ENCODE measurements around the gene FBXL13.
A peak's percentile ranks its signal among the peaks of the same experiment; 100 is the strongest.
"Not testable (repeated sequence)": the region's sequence is repeated elsewhere in the genome, so short reads cannot be mapped to it uniquely, and the experiment has no call there.

Gene FBXL13

GRCh38 chr7:103079836-103080235, 5.2 kb upstream of the FBXL13 start:
- DNase-seq (ENCODE audit: low read depth): no peak

- not testable (repeated sequence) for DNase-seq (ENCODE audit: low read depth)
Measured at GRCh38 chr7:103078226-103078625, 3.6 kb upstream of the FBXL13 start.

GRCh38 chr7:103077318-103077717, 2.7 kb upstream of the FBXL13 start:
- DNase-seq (ENCODE audit: low read depth): no peak

GRCh38 chr7:103076764-103077163, 2.2 kb upstream of the FBXL13 start:
- no peak for DNase-seq (ENCODE audit: low read depth)

GRCh38 chr7:103075337-103075918, 832 bp upstream of the FBXL13 start:
- peak; percentile 55 for DNase-seq (ENCODE audit: low read depth)

- DNase-seq (ENCODE audit: low read depth): peak; percentile 27
Measured at GRCh38 chr7:103073989-103074518, 542 bp downstream of the FBXL13 start.

GRCh38 chr7:103071000-103071399, 3.6 kb downstream of the FBXL13 start:
- no peak for DNase-seq (ENCODE audit: low read depth)

GRCh38 chr7:103068414-103069403, 5.9 kb downstream of the FBXL13 start:
- DNase-seq (ENCODE audit: low read depth): no peak

GRCh38 chr7:103065667-103066066, 8.9 kb downstream of the FBXL13 start:
- peak; percentile 49 for DNase-seq (ENCODE audit: low read depth)

- DNase-seq (ENCODE audit: low read depth): no peak
Measured at GRCh38 chr7:103063895-103064294, 10.7 kb downstream of the FBXL13 start.

GRCh38 chr7:103059471-103059870, 15.1 kb downstream of the FBXL13 start:
- no peak for DNase-seq (ENCODE audit: low read depth)

- no peak for DNase-seq (ENCODE audit: low read depth)
Measured at GRCh38 chr7:103058122-103058521, 16.5 kb downstream of the FBXL13 start.

GRCh38 chr7:103056006-103056405, 18.6 kb downstream of the FBXL13 start:
- DNase-seq (ENCODE audit: low read depth): not testable (repeated sequence)

- DNase-seq (ENCODE audit: low read depth): no peak
Measured at GRCh38 chr7:103051519-103051918, 23.1 kb downstream of the FBXL13 start.

- DNase-seq (ENCODE audit: low read depth): no peak
Measured at GRCh38 chr7:103048833-103049232, 25.8 kb downstream of the FBXL13 start.

- not testable (repeated sequence) for DNase-seq (ENCODE audit: low read depth)
Measured at GRCh38 chr7:103041815-103042214, 32.8 kb downstream of the FBXL13 start.

- not testable (repeated sequence) for DNase-seq (ENCODE audit: low read depth)
Measured at GRCh38 chr7:103037823-103038739, 36.5 kb downstream of the FBXL13 start.

GRCh38 chr7:103037476-103037822, 37.1 kb downstream of the FBXL13 start:
- no peak for DNase-seq (ENCODE audit: low read depth)

- DNase-seq (ENCODE audit: low read depth): not testable (repeated sequence)
Measured at GRCh38 chr7:103034318-103034717, 40.3 kb downstream of the FBXL13 start.

- DNase-seq (ENCODE audit: low read depth): peak; percentile 32
Measured at GRCh38 chr7:103031781-103032180, 42.8 kb downstream of the FBXL13 start.

GRCh38 chr7:103031024-103031423, 43.6 kb downstream of the FBXL13 start:
- no peak for DNase-seq (ENCODE audit: low read depth)

- no peak for DNase-seq (ENCODE audit: low read depth)
Measured at GRCh38 chr7:103025341-103025740, 49.3 kb downstream of the FBXL13 start.
